BJ (cell line): ENCODE data around the gene ANKRD13C. TPM values are rescaled to one million over a fixed set of nuclear protein-coding genes. Genes with fewer than 3 reads are reported as not detected.

Experiments used
- CTCF ChIA-PET: fragments of 350-600 bp; formaldehyde crosslinking; extraction: SDS; loops from one replicate; lab custom pipeline; 2021; ENCODE audit warnings: antibody characterized with exemption, inconsistent platforms; lab: Yijun Ruan, JAX
- POLR2A ChIA-PET: fragments of 300-600 bp; sonication (Branson Sonifier 250); formaldehyde crosslinking; extraction: SDS; loops from one replicate; lab custom pipeline; 2021; ENCODE audit warnings: antibody characterized with exemption; lab: Charles Lee
- DNase-seq: peaks from one replicate; pipeline ENCODE4 v3.0.0-alpha.2; 2011; ENCODE audit warnings: low read depth
- H3K27me3 ChIP-seq: 2 replicates; pipeline ENCODE4 v1.6.0; 2011; ENCODE audit warnings: low read length; ENCODE audit not compliant: control insufficient read depth, insufficient read depth
- H3K36me3 ChIP-seq: 2 replicates; pipeline ENCODE4 v1.5.1; 2011; ENCODE audit warnings: low read length; ENCODE audit not compliant: control insufficient read depth, insufficient read depth
- H3K4me3 ChIP-seq: 2 replicates; pipeline ENCODE4 v1.5.1; 2011; ENCODE audit warnings: low read depth, mild to moderate bottlenecking, control low read depth, low read length
- polyA plus RNA-seq: library from polyadenylated mRNA; depleted of rRNA; stranded (reverse); fragments of >200 nt; gene quantifications from 2 replicates; pipeline ENCODE4 v1.2.3, GENCODE V29; 2011
- TF ChIP-seq, protein P1 (sequence below): IDR thresholded peaks from 2 replicates; pipeline ENCODE4 v1.5.1; 2011; ENCODE audit warnings: low read depth, mild to moderate bottlenecking, control low read depth, inconsistent platforms, low read length, moderate library complexity; ENCODE audit not compliant: insufficient read depth

The ANKRD13C gene
- polyA plus RNA-seq, 1 experiment: 7.8 TPM

DNA sequence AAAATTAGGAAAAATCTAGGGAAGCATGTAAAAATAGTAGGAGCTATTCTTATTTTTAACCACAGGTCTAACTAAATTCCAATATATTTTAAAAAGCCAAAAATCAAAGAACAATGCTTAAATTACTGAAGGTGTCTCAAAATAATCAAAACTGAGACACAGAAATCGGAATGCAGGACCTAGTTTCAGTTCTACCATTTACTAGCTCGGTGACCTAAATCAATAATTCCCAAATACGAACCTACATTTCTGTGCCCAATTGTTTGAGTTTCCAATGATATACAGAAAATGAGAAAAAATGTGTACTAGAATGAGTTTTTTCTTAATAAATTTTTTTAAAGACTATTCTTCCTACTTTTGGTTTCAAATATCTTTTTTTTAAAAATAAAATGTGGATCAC, 37.4 kb downstream of the ANKRD13C start:
- TF ChIP-seq, protein P1, sequence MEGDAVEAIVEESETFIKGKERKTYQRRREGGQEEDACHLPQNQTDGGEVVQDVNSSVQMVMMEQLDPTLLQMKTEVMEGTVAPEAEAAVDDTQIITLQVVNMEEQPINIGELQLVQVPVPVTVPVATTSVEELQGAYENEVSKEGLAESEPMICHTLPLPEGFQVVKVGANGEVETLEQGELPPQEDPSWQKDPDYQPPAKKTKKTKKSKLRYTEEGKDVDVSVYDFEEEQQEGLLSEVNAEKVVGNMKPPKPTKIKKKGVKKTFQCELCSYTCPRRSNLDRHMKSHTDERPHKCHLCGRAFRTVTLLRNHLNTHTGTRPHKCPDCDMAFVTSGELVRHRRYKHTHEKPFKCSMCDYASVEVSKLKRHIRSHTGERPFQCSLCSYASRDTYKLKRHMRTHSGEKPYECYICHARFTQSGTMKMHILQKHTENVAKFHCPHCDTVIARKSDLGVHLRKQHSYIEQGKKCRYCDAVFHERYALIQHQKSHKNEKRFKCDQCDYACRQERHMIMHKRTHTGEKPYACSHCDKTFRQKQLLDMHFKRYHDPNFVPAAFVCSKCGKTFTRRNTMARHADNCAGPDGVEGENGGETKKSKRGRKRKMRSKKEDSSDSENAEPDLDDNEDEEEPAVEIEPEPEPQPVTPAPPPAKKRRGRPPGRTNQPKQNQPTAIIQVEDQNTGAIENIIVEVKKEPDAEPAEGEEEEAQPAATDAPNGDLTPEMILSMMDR: no peak
- ChIA-PET CTCF (interaction anchor here (1.5 kb wide), 1 partner anchor 10 kb away, joined by 3 read pairs; no protein-coding TSS in a partner anchor), POLR2A (no interaction called here)

DNA sequence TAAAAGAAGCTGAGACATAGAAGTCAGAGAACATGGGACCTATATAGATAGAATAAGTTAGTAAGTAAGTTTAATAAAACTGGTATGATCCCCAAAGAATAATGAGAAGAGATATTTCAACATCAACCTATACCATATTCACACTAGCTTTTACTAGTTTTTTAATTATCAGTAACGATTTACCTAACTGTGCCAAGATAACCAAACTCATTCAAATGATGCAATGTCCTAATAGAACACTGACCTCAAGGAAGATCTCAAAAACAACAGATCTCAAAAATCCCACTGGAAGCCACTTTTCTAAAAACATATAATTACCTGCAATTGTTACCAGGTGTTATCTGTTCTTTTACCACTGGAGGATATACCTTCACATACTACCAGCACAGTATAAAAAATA, 38.7 kb downstream of the ANKRD13C start:
- ChIA-PET CTCF (interaction anchor here (0.8 to 1.5 kb wide), 2 partner anchors 8 to 26 kb away, joined by 3 to 4 read pairs; no protein-coding TSS in a partner anchor), POLR2A (no interaction called here)
- H3K27me3 ChIP-seq: no peaks in the 10 kb centered on the region
- DNase-seq: no peak
- TF ChIP-seq, protein P1: no peak
- no peaks in the 10 kb centered on the region for H3K36me3 ChIP-seq
- no peak overlapping the region for H3K4me3 ChIP-seq

More for the DNA sequence above, 37.4 kb downstream of the ANKRD13C start:
- no peak for DNase-seq
- no peak overlapping the region for H3K4me3 ChIP-seq
- H3K36me3 ChIP-seq: no peaks in the 10 kb centered on the region
- no peaks in the 10 kb centered on the region for H3K27me3 ChIP-seq

DNA sequence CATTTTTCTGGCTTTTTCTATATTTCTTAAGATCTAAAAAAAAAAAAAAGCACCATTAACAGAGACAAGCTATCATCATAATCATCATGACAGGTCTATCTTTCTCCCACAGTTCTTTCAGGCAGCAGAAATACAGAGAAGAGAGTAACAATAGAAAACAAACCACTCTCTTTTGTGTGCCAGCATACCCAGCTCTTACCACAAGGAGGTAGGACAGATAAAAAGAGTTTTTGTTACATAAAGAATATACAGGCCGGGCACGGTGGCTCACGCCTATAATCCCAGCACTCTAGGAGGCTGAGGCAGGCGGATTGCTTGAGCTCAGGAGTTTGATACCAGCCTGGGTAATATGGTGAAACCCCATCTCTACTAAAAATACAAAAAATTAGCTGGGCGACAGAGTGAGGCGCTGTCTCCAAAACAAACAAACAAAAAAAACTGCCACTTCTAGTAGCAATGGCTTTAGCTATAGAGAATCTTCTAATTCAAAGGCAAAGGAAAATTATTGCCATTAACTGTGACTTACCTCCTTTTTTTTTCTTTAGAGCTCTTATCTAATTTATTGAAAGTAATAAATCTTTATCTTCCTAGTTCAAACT, 39.7 kb downstream of the ANKRD13C start:
- CTCF ChIA-PET: interaction anchor here (0.6 to 0.7 kb wide), 2 partner anchors 80 to 94 kb away, joined by 3 to 5 read pairs; partner anchors contain the start of gene SRSF11
- Histone ChIP-seq H3K27me3 (no peaks in the 10 kb centered on the region), H3K36me3 (no peaks in the 10 kb centered on the region), H3K4me3 (no peak overlapping the region)
- POLR2A ChIA-PET: no interaction called here
- TF ChIP-seq, protein P1: no peak
- no peak for DNase-seq

DNA sequence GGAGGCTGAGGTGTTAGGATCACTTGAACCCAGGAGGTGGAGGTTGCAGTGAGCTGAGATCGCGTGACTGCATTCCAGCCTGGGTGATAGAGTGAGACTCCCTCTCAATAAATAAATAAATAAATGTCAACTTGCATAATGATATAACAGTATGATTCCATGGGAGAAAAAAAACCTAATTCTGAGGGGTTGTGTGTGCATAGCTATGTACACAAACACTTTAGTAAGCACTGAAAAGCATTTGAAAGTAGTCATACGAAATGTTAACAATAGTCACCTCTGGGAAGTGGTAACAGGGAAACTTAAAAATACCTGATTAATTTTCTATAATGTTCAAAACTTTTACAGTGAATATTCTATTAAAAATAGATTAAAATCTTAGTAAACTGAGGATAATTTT, 43.2 kb downstream of the ANKRD13C start:
- POLR2A ChIA-PET: no interaction called here
- no peak for DNase-seq
- peaks cover 2% of the 10 kb centered on the region for H3K36me3 ChIP-seq
- H3K27me3 ChIP-seq: no peaks in the 10 kb centered on the region
- CTCF ChIA-PET: no interaction called here
- H3K4me3 ChIP-seq: no peak overlapping the region
- TF ChIP-seq, protein P1: no peak

DNA sequence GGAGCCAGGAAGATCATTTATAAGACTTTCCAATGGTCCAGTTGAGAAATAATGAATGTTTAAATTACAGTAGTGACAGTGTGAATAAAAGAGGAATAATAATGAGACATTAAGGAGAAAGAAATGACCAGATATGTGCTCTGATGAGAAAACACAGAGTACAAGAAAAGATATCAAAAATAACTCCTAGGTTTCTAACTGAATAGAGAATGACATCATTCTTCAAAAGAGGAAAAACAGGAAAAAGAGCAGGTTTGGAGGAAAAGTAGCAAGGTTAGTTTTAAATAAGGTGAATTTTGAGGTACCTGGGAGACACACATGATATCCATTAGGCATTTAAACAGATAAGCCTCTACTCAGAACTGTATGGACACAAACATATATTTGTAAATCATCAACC, 55.0 kb downstream of the ANKRD13C start:
- H3K27me3 ChIP-seq: no peaks in the 10 kb centered on the region
- peaks cover 3% of the 10 kb centered on the region; the same call in 1 of the 2 replicates for H3K36me3 ChIP-seq
- POLR2A ChIA-PET: no interaction called here
- CTCF ChIA-PET: no interaction called here
- TF ChIP-seq, protein P1: no peak
- DNase-seq: no peak
- no peak overlapping the region for H3K4me3 ChIP-seq
